Pancreas (tissue), 10 donors: ENCODE results near the gene LRP5. TPM values are rescaled to one million over a fixed set of nuclear protein-coding genes. Genes with fewer than 3 reads are reported as not detected.

Experiments
- ATAC-seq, 4 donors: fragments of 200-7000 bp; cut with Tn5 transposase; one replicate each; pipeline versions ENCODE4 v1.8.0 to v1.9.1; 2020; ENCODE audit warnings: mild to moderate bottlenecking in 4 of 4, moderate library complexity in 4 of 4
- DNase-seq, 6 donors: peaks; one replicate each; pipeline ENCODE4 v3.0.0-alpha.2; 2020
- FAIRE-seq: peaks from 2 replicates; lab custom pipeline; 2012; peaks lifted over from hg19 to GRCh38; lab: Jason Lieb, UNC
- H3K27ac ChIP-seq, 4 donors: fragments of 200-600 bp; sonication (generic); 1 replicate in 3 of 4; 2 replicates in 1 of 4; pipeline versions ENCODE4 v1.5.0 to v1.8.0; 2020
- H3K27me3 ChIP-seq, 4 donors: fragments of 200-600 bp; one replicate each; pipeline ENCODE4 v1.8.0; 2021
- H3K36me3 ChIP-seq, 3 donors: fragments of 200-600 bp; sonication (generic) in 1 of 3; one replicate each; pipeline versions ENCODE4 v1.5.0 to v1.8.0; 2020 to 2021
- H3K4me1 ChIP-seq, 3 donors: fragments of 200-600 bp; one replicate each; pipeline ENCODE4 v1.8.0; 2021
- H3K4me3 ChIP-seq, 4 donors: fragments of 200-600 bp; sonication (generic) in 2 of 4; one replicate each; pipeline versions ENCODE4 v1.5.0 to v1.8.0; 2020 to 2021
- H3K9me3 ChIP-seq, 4 donors: fragments of 200-600 bp; one replicate each; pipeline ENCODE4 v1.8.0; 2021
- WGBS, 2 donors: extraction: QIAGEN DNeasy Blood & Tissue Kit; methylation state at CpG; one replicate each; pipeline ENCODE4 v1.1.7; 2013; 5-methylcytosine and 5-hydroxymethylcytosine counted together
- intact Hi-C, 3 donors: fragments of 100-400 bp; cut with DNase I; formaldehyde crosslinking; loops; one replicate each; pipeline versions ENCODE4 v1.11.1 to v1.14.2; 2022
- polyA plus RNA-seq, 2 donors: library from polyadenylated mRNA; stranded (reverse); fragments of 200-250 nt; gene quantifications; one replicate each; pipeline ENCODE4 v1.2.3, GENCODE V29; 2013
- total RNA-seq, 6 donors: library from RNA; stranded (reverse); fragmentation: NEBNext Ultra II Directional in 4 of 6; extraction: Animal tissue kit (Norgen Biotek cat#: 25700) in 4 of 6; gene quantifications; one replicate each; pipeline versions ENCODE4 v1.2.1 to v1.2.4, GENCODE V29; 2021 to 2023
- TF ChIP-seq, protein P1 (sequence below), 4 donors: fragments of 200-600 bp; sonication (generic) in 3 of 4; IDR thresholded peaks; one replicate each; pipeline versions ENCODE4 v1.5.0 to v1.8.0; 2021; ENCODE audit warnings: antibody characterized with exemption in 4 of 4
- donor health status: healthy with polysubstance abuse.
- donor health status: DM: no; HTN: no; CAD: no; lungs with moderate emphysema.
- donor health status: DM: no; HTN: no; CAD: no.
- donor health status: control.
- donor health status: control.
- donor health status: Bipolar disorder and iron deficiency.
- donor health status: DM: yes; HTN: yes; CAD: no.
- donor health status: DM: no; HTN: no; CAD: no.
- donor health status: DM: no; HTN: no; CAD: no.
- donor health status: DM: yes; HTN: yes; CAD: no.

LRP5 gene
- total and polyA plus RNA-seq, 8 donors = 27.4 to 62.8 (median 32.5) TPM

DNA sequence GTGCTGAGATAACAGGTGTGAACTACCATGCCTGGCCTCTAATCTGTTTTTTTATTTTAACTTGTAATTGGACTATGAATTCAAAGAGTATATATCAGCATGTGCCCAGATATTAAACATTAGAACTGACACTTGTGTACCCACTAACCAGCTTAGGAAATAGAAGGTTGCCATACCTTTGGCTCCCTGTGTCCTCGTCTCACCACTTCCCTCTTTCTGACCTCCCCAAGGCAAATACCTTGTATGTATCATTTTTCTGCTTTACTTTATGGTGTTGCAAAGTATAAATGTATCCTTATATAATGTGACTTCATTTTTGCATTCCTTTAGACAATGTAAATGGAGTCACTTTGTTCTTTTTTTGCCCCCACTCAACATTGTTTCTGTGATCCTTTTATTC, 157.3 kb downstream of the LRP5 start:
- TF ChIP-seq, protein P1, sequence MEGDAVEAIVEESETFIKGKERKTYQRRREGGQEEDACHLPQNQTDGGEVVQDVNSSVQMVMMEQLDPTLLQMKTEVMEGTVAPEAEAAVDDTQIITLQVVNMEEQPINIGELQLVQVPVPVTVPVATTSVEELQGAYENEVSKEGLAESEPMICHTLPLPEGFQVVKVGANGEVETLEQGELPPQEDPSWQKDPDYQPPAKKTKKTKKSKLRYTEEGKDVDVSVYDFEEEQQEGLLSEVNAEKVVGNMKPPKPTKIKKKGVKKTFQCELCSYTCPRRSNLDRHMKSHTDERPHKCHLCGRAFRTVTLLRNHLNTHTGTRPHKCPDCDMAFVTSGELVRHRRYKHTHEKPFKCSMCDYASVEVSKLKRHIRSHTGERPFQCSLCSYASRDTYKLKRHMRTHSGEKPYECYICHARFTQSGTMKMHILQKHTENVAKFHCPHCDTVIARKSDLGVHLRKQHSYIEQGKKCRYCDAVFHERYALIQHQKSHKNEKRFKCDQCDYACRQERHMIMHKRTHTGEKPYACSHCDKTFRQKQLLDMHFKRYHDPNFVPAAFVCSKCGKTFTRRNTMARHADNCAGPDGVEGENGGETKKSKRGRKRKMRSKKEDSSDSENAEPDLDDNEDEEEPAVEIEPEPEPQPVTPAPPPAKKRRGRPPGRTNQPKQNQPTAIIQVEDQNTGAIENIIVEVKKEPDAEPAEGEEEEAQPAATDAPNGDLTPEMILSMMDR (IDR thresholded peaks at IDR 0.05) = no peak
- Histone ChIP-seq H3K27me3 (no peaks in the 10 kb centered on the region), H3K9me3 (no peaks in the 10 kb centered on the region), H3K27ac (peak overlapping the region in 1 of 4 donors; percentile 14), H3K4me1 (peaks cover 16 to 40% (median 32%) of the 10 kb centered on the region in 3 donors), H3K36me3 (no peaks in the 10 kb centered on the region), H3K4me3 (no peak overlapping the region)
- intact Hi-C loops = no loop called here
- FAIRE-seq (no peak), ATAC-seq (no peak), DNase-seq (no peak)
- WGBS, 2 donors = 41 to 62% methylated on average over 1 of the region's 1 CpG

GRCh38 chr11:68470304-68470811, 158.0 kb downstream of the LRP5 start:
- H3K4me1 ChIP-seq = peaks cover 16 to 33% (median 31%) of the 10 kb centered on the region in 3 donors
- no peak for DNase-seq
- peak in 1 of 4 donors; percentile 11 for ATAC-seq
- no peaks in the 10 kb centered on the region for H3K36me3 ChIP-seq
- H3K4me3 ChIP-seq = no peak overlapping the region
- no peak overlapping the region for H3K27ac ChIP-seq
- intact Hi-C loops = no loop called here
- 92 to 98% methylated on average over 4 of the region's 4 CpGs for whole genome bisulfite sequencing, 2 donors
- H3K27me3 ChIP-seq = no peaks in the 10 kb centered on the region
- no peak for FAIRE-seq
- H3K9me3 ChIP-seq = no peaks in the 10 kb centered on the region
- TF ChIP-seq, protein P1 (IDR thresholded peaks at IDR 0.05) = no peak

DNA sequence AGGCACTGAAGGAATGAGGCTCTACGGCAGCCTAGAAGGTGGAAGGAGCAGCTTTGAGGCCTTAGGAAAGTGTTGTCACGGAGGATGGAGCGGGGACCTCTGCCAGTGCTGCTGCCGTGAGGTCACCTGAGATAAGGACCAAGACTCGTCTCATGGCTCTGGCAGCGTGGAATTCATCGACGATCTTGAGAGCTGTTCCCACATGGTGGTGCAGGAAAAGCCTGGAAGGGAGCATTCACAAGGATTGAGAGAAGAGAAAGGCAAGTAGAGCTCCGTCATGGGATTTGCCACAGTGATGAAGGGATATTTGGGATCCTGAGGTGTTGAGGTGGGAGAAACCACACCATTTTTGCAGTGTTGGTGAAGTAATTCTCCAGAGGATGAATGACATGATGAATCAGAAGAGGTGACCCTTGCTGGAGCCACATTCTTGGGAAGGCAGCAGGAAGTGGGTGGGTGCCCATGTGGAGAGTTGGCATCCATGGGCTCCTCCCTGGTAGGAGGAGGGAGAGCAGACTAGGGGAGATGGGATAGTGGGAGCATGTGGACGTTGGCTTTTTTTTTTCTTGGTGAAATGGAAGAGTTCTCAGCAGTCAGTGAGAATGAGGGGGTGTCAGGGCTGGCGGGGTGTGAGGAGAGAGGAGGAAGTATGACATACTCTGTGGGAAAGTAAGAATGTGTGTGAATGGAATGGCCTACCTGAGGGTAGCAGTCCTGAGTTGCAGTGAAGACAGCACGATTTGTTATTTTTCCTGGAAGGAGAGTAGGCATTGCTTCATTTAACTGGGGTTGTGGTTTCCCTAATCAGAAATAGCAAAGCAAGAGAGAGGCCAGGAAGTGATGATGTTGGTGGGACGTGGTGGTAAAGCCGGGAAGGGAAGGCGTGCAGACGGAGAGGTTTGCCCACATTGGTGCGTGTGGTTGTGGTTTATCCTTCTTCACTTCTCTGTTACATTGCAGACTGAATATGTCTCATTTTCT, 159.3 kb downstream of the LRP5 start:
- TF ChIP-seq, protein P1 (IDR thresholded peaks at IDR 0.05) = no peak
- ATAC-seq (peak in 2 of 4 donors; percentile 20 to 43), DNase-seq (no peak), FAIRE-seq (no peak)
- H3K27me3 ChIP-seq = no peaks in the 10 kb centered on the region
- H3K36me3 ChIP-seq = no peaks in the 10 kb centered on the region
- WGBS, 2 donors = 80 to 84% methylated on average over 17 of the region's 17 CpGs
- intact Hi-C loops = no loop called here
- H3K9me3 ChIP-seq = no peaks in the 10 kb centered on the region
- no peak overlapping the region for H3K27ac ChIP-seq
- H3K4me1 ChIP-seq = peaks cover 15 to 29% (median 21%) of the 10 kb centered on the region in 3 donors
- no peak overlapping the region for H3K4me3 ChIP-seq

DNA sequence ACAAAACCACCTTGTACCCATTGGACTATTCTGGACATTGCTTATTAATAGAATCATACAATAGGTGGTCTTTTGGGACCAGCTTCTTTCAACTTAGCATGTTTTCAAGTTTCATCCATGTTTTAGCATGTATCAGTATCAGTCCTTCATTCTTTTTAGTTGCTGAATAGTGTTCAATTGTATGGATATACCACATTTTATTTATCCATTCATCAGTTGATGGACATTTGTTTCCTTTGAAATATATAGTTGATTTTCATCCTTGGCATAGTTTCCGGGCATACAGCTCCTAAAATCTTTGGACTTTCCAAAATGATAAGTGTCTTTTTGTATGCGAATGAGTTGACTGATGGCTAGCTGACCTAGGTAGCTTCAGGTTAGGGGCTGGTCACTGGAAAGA, 160.4 kb downstream of the LRP5 start:
- H3K9me3 ChIP-seq = no peaks in the 10 kb centered on the region
- H3K4me1 ChIP-seq = peaks cover 15 to 26% (median 21%) of the 10 kb centered on the region in 3 donors
- 86 to 92% methylated on average over 2 of the region's 2 CpGs for WGBS, 2 donors
- FAIRE-seq (no peak), DNase-seq (no peak), ATAC-seq (no peak)
- no peaks in the 10 kb centered on the region for H3K36me3 ChIP-seq
- no peak overlapping the region for H3K27ac ChIP-seq
- intact Hi-C loops = no loop called here
- no peaks in the 10 kb centered on the region for H3K27me3 ChIP-seq
- TF ChIP-seq, protein P1 (IDR thresholded peaks at IDR 0.05) = no peak
- no peak overlapping the region for H3K4me3 ChIP-seq
